ENCODE results near the gene ACAN. TPM values are rescaled to one million over a fixed set of nuclear protein-coding genes. Genes with fewer than 3 reads are reported as not detected.

Gene ACAN
- total and polyA plus RNA-seq, 2 donors (not counting 3 experiments of a cell fraction or from before 2014, with no cell fraction given) = not detected

DNA sequence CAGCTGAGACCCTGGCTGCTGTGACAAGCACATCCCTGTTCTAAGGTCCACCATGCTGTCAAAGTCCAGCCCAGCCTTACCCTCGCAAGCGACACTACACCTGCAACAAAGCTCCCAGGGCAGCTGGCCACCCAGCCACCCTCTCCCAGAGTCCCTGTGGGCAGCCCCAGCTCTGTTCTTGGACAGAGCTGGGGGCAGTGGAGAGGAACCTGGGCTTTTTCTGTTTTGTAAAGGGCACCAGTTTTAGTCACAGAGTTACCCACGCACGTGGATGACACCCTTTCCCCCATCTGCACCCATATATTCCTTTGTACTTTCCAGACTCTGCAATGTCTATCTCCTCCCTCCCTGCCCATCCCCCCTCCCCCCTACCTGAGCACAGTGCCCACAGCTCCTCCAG, 38.9 kb downstream of the ACAN start:
- H3K27ac ChIP-seq (ENCODE audit: insufficient read depth, low read depth, low read length) = no peak overlapping the region
- no peak overlapping the region for H3K9ac ChIP-seq (replicated peaks; ENCODE audit: extremely low read depth, insufficient read depth, low read length)
- dilution Hi-C loops (cut with MboI; ENCODE audit: extremely low pct_ligation_motif_present, low sequenced_read_pairs) (no loop called here), intact Hi-C loops (cut with micrococcal nuclease) (no loop called here)
- H3K36me3 ChIP-seq (ENCODE audit: control insufficient read depth in 2 of 2, extremely low read depth in 1 of 2, insufficient read depth in 2 of 2, low read length in 2 of 2) = no peaks in the 10 kb centered on the region
- H3K27me3 ChIP-seq (ENCODE audit: control insufficient read depth in 2 of 2, insufficient read depth in 2 of 2, low read length in 2 of 2) = no peaks in the 10 kb centered on the region
- no peak overlapping the region for H2AFZ ChIP-seq (ENCODE audit: low read depth, low read length)
- H3K4me3 ChIP-seq (replicated peaks in 1 of 3; ENCODE audit: insufficient read depth in 1 of 3, low read depth in 1 of 3, low read length in 3 of 3) = no peak overlapping the region
- ChIA-PET POLR2A (no interaction called here), CTCF (interaction anchor here (0.9 kb wide), 1 partner anchor 8 kb away, joined by 4 read pairs; no protein-coding TSS in a partner anchor)
- no TSS peak for BruUV-seq (replicated peaks)
- TF ChIP-seq JUN (IDR thresholded peaks at IDR 0.05; ENCODE audit: borderline replicate concordance, insufficient read depth, insufficient read length, low read depth) = no peak
- no peak for TF ChIP-seq FOS (IDR thresholded peaks at IDR 0.05; ENCODE audit: borderline replicate concordance, insufficient read depth, low read length)
- no peak for TF ChIP-seq EZH2 (IDR thresholded peaks at IDR 0.05; ENCODE audit: borderline replicate concordance, low read depth, low read length, severe bottlenecking)
- no peak for TF ChIP-seq POLR2AphosphoS5 (IDR thresholded peaks at IDR 0.05; ENCODE audit: insufficient read depth, low read depth, low read length)
- TF ChIP-seq, protein P1, sequence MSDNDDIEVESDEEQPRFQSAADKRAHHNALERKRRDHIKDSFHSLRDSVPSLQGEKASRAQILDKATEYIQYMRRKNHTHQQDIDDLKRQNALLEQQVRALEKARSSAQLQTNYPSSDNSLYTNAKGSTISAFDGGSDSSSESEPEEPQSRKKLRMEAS (IDR thresholded peaks at IDR 0.05; ENCODE audit: insufficient read depth, insufficient read length) = no peak
- TF ChIP-seq MYC (IDR thresholded peaks at IDR 0.05; ENCODE audit: low read depth, low read length) = no peak
- no peak for TF ChIP-seq POLR2A (IDR thresholded peaks at IDR 0.05; ENCODE audit: low read depth, low read length)
- TF ChIP-seq, protein P2, sequence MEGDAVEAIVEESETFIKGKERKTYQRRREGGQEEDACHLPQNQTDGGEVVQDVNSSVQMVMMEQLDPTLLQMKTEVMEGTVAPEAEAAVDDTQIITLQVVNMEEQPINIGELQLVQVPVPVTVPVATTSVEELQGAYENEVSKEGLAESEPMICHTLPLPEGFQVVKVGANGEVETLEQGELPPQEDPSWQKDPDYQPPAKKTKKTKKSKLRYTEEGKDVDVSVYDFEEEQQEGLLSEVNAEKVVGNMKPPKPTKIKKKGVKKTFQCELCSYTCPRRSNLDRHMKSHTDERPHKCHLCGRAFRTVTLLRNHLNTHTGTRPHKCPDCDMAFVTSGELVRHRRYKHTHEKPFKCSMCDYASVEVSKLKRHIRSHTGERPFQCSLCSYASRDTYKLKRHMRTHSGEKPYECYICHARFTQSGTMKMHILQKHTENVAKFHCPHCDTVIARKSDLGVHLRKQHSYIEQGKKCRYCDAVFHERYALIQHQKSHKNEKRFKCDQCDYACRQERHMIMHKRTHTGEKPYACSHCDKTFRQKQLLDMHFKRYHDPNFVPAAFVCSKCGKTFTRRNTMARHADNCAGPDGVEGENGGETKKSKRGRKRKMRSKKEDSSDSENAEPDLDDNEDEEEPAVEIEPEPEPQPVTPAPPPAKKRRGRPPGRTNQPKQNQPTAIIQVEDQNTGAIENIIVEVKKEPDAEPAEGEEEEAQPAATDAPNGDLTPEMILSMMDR (IDR thresholded peaks at IDR 0.05; ENCODE audit: extremely low read depth in 1 of 2, insufficient read depth in 1 of 2, low read depth in 1 of 2, low read length in 2 of 2) = no peak
- TF ChIP-seq GATA2 (IDR thresholded peaks at IDR 0.05; ENCODE audit: insufficient read depth, insufficient read length, low read depth, low read length) = no peak
- H3K9me3 ChIP-seq (replicated peaks; ENCODE audit: control insufficient read depth, insufficient read depth, low read length) = no peaks in the 10 kb centered on the region
- no peaks in the 10 kb centered on the region for H4K20me1 ChIP-seq (replicated peaks; ENCODE audit: control insufficient read depth, extremely low read depth, insufficient read depth, low read length)
- H3K4me1 ChIP-seq (ENCODE audit: control insufficient read depth, extremely low read depth, insufficient read depth, low read length) = no peaks in the 10 kb centered on the region
- H3K9me1 ChIP-seq (replicated peaks; ENCODE audit: control insufficient read depth, extremely low read depth, insufficient read depth, low read length) = no peaks in the 10 kb centered on the region
- no peak overlapping the region for H3K4me2 ChIP-seq (ENCODE audit: insufficient read depth, low read length)
- H3K79me2 ChIP-seq (ENCODE audit: control insufficient read depth, insufficient read depth, low read length) = no peaks in the 10 kb centered on the region
- no peak for FAIRE-seq
- no peak for DNase-seq (ENCODE audit: low read depth, low spot score)
